Thyroid gland (tissue), 4 donors: ENCODE measurements around the gene EIF3B. TPM values are rescaled to one million over a fixed set of nuclear protein-coding genes. Genes with fewer than 3 reads are reported as not detected.
"Not testable (repeated sequence)": the region's sequence is repeated elsewhere in the genome, so short reads cannot be mapped to it uniquely, and the experiment has no call there.

ENCODE experiments used
- DNase-seq, 2 donors: peaks; one replicate each; pipeline ENCODE4 v3.0.0-alpha.2; 2019
- H3K27ac ChIP-seq, 3 donors: fragments of 200-600 bp; sonication (generic); 1 replicate in 2 of 3; 2 replicates in 1 of 3; pipeline ENCODE4 v1.5.1; 2016 to 2019; ENCODE audit warnings: mild to moderate bottlenecking in 1 of 3, moderate library complexity in 1 of 3
- H3K27me3 ChIP-seq: fragments of 200-600 bp; sonication (generic); one replicate; pipeline ENCODE4 v1.5.1; 2019
- H3K36me3 ChIP-seq, 2 donors: fragments of 200-600 bp; sonication (generic); one replicate each; pipeline ENCODE4 v1.5.1; 2016 to 2019
- H3K4me1 ChIP-seq, 2 donors: fragments of 200-600 bp; sonication (generic); one replicate each; pipeline ENCODE4 v1.5.1; 2017 to 2019
- H3K4me3 ChIP-seq, 3 donors: fragments of 200-600 bp; sonication (generic); replicated peaks in 1 of 3; 1 replicate in 2 of 3; 2 replicates in 1 of 3; pipeline ENCODE4 v1.5.1; 2016; ENCODE audit warnings: mild to moderate bottlenecking in 1 of 3
- H3K9me3 ChIP-seq: fragments of 200-600 bp; sonication (generic); one replicate; pipeline ENCODE4 v1.5.1; 2017
- POLR2A ChIP-seq, 2 donors: fragments of 450-650 bp; IDR thresholded peaks; one replicate each; pipeline ENCODE4 v1.6.1; 2017; ENCODE audit warnings: antibody characterized with exemption in 2 of 2, mild to moderate bottlenecking in 2 of 2, moderate library complexity in 1 of 2
- WGBS, 2 donors: methylation state at CpG; one replicate each; pipeline ENCODE4 v1.1.5; 2017; 5-methylcytosine and 5-hydroxymethylcytosine counted together
- intact Hi-C: fragments of 100-400 bp; cut with DNase I; formaldehyde crosslinking; loops from one replicate; pipeline ENCODE4 v1.15.1; 2023
- total RNA-seq, 4 donors: library from RNA; depleted of rRNA; stranded (reverse); fragments of >200 nt; gene quantifications; one replicate each; pipeline ENCODE4 v1.2.3, GENCODE V29; 2016
- TF ChIP-seq, protein P1 (sequence below), 6 experiments: fragments of 200-600 bp in 3 of 6; fragments of 450-650 bp in 3 of 6; sonication (generic) in 3 of 6; IDR thresholded peaks; one replicate each; pipeline ENCODE4 v1.5.1; 2016 to 2019; ENCODE audit warnings: antibody characterized with exemption in 6 of 6, mild to moderate bottlenecking in 2 of 6, inconsistent platforms in 1 of 6, moderate library complexity in 1 of 6

Gene EIF3B
- total RNA-seq, 4 donors from 2014 or later = 89.4 to 122 (median 111) TPM

- H3K4me3 ChIP-seq = no peak overlapping the region
- H3K27ac ChIP-seq = no peak overlapping the region
- H3K36me3 ChIP-seq = peaks cover 84 to 90% of the 10 kb centered on the region in 2 donors
- no peak for TF ChIP-seq POLR2A (IDR thresholded peaks at IDR 0.05)
- TF ChIP-seq, protein P1, sequence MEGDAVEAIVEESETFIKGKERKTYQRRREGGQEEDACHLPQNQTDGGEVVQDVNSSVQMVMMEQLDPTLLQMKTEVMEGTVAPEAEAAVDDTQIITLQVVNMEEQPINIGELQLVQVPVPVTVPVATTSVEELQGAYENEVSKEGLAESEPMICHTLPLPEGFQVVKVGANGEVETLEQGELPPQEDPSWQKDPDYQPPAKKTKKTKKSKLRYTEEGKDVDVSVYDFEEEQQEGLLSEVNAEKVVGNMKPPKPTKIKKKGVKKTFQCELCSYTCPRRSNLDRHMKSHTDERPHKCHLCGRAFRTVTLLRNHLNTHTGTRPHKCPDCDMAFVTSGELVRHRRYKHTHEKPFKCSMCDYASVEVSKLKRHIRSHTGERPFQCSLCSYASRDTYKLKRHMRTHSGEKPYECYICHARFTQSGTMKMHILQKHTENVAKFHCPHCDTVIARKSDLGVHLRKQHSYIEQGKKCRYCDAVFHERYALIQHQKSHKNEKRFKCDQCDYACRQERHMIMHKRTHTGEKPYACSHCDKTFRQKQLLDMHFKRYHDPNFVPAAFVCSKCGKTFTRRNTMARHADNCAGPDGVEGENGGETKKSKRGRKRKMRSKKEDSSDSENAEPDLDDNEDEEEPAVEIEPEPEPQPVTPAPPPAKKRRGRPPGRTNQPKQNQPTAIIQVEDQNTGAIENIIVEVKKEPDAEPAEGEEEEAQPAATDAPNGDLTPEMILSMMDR (IDR thresholded peaks at IDR 0.05) = no peak
- WGBS, 2 donors = 91 to 94% methylated on average over 22 to 27 of the region's 27 CpGs
- intact Hi-C loops = no loop called here
- no peaks in the 10 kb centered on the region for H3K27me3 ChIP-seq
- no peak for DNase-seq
- no peaks in the 10 kb centered on the region for H3K9me3 ChIP-seq
- no peaks in the 10 kb centered on the region for H3K4me1 ChIP-seq
Observed at GRCh38 chr7:2376351-2377154, 21.9 kb downstream of the EIF3B start.

DNA sequence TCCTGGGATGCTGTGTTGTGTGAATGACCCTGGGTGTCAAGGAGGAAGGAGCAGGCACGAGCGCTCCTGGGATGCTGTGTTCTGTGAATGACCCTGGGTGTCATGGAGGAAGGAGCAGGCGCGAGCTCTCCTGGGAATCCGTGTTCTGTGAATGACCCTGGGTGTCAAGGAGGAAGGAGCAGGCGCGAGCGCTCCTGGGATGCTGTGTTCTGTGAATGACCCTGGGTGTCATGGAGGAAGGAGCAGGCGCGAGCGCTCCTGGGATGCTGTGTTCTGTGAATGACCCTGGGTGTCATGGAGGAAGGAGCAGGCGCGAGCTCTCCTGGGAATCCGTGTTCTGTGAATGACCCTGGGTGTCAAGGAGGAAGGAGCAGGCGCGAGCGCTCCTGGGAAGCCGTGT lies 22.9 kb downstream of the EIF3B start:
- H3K36me3 ChIP-seq = peaks cover 79 to 82% of the 10 kb centered on the region in 2 donors
- H3K27me3 ChIP-seq, H3K4me1 ChIP-seq, intact Hi-C loops, DNase-seq, H3K9me3 ChIP-seq, H3K4me3 ChIP-seq, H3K27ac ChIP-seq: not testable (repeated sequence)
- 87 to 92% methylated on average over 17 of the region's 18 CpGs for WGBS, 2 donors

DNA sequence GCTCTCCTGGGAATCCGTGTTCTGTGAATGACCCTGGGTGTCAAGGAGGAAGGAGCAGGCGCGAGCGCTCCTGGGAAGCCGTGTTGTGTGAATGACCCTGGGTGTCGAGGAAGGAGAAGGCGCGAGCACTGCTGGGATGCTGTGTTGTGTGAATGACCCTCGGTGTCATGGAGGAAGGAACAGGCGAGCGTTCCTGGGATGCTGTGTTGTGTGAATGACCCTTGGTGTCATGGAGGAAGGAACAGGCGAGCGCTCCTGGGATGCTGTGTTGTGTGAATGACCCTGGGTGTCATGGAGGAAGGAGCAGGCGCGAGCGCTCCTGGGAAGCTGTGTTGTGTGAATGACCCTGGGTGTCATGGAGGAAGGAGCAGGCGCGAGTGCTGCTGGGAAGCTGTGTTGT lies 23.5 kb downstream of the EIF3B start:
- H3K27me3 ChIP-seq, H3K9me3 ChIP-seq, H3K4me1 ChIP-seq, H3K27ac ChIP-seq, H3K4me3 ChIP-seq, DNase-seq, intact Hi-C loops: not testable (repeated sequence)
- peaks cover 73 to 76% of the 10 kb centered on the region in 2 donors for H3K36me3 ChIP-seq
- 86 to 96% methylated on average over 18 of the region's 18 CpGs for WGBS, 2 donors

- intact Hi-C loops = no loop called here
- peaks cover 64 to 65% of the 10 kb centered on the region in 2 donors for H3K36me3 ChIP-seq
Observed at GRCh38 chr7:2379161-2379560, 24.5 kb downstream of the EIF3B start.

DNA sequence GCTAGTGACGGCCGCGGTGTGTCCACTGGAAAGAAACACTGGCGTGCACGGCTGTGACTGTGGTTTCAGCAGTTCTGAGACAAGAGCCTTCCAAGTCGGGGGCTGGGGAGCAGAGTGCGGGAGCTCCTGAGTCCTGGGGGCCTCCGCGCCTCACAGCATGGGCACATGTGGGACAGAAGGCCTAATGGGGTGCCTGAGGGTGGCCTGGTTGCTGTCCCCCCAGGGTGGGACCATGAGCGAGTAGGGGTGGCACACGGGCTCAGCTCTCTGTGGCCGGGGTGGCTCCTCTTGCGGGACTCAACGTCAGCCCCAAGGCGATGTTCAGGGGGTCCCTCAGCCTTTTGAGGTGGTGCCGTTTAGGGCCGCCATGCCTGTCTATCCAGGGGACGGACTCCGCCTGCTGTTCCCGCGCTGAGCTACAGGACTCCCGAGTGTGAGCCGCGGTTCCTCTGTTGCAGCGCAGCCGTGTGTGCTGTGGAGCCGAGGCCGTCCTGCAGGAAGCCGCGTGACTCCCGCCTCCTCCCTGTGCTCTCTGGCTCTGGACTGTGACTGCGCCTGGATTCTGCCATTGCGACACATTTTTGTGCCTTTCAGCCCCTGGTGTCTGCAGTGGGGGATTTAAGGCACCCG lies 25.3 kb downstream of the EIF3B start:
- H3K36me3 ChIP-seq = peaks cover 56 to 57% of the 10 kb centered on the region in 2 donors
- 95 to 96% methylated on average over 15 to 33 of the region's 34 CpGs for whole genome bisulfite sequencing, 2 donors

More at GRCh38 chr7:2379161-2379560, 24.5 kb downstream of the EIF3B start:
- Histone ChIP-seq H3K27me3 (no peaks in the 10 kb centered on the region), H3K4me1 (no peaks in the 10 kb centered on the region), H3K4me3 (no peak overlapping the region), H3K27ac (no peak overlapping the region), H3K9me3 (no peaks in the 10 kb centered on the region)
- no peak for TF ChIP-seq POLR2A (IDR thresholded peaks at IDR 0.05)
- TF ChIP-seq, protein P1 (IDR thresholded peaks at IDR 0.05) = no peak
- no peak for DNase-seq
- WGBS, 2 donors = 95 to 99% methylated on average over 17 to 20 of the region's 20 CpGs

More for the DNA sequence above, 25.3 kb downstream of the EIF3B start:
- TF ChIP-seq, protein P1 (IDR thresholded peaks at IDR 0.05) = no peak
- no peak for TF ChIP-seq POLR2A (IDR thresholded peaks at IDR 0.05)
- H3K4me3 ChIP-seq = no peak overlapping the region
- DNase-seq = no peak
- intact Hi-C loops = no loop called here
- no peaks in the 10 kb centered on the region for H3K27me3 ChIP-seq
- no peaks in the 10 kb centered on the region for H3K9me3 ChIP-seq
- H3K27ac ChIP-seq = no peak overlapping the region
- H3K4me1 ChIP-seq = no peaks in the 10 kb centered on the region
